ENCODE measurements around the gene BCDIN3D.

The BCDIN3D gene

DNA sequence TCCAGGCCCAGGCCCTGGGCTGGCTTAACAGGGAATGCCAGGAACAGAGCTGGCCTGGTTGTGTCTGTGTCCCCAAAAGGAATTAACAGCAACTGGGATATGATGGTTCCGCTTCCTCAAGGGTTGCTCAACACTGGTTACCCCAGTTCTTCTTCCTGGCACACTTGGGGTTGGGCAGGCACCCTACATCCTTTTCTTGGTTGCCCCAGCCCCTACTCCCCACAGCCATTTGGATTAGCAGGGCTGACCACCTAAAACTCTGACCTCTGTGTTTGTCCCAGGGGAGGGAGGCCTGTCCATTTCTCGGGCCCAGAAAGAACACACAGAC is 45.5 kb downstream of the BCDIN3D start:
- no peak for DNase-seq (ENCODE audit: low read depth in 2 of 2)

DNA sequence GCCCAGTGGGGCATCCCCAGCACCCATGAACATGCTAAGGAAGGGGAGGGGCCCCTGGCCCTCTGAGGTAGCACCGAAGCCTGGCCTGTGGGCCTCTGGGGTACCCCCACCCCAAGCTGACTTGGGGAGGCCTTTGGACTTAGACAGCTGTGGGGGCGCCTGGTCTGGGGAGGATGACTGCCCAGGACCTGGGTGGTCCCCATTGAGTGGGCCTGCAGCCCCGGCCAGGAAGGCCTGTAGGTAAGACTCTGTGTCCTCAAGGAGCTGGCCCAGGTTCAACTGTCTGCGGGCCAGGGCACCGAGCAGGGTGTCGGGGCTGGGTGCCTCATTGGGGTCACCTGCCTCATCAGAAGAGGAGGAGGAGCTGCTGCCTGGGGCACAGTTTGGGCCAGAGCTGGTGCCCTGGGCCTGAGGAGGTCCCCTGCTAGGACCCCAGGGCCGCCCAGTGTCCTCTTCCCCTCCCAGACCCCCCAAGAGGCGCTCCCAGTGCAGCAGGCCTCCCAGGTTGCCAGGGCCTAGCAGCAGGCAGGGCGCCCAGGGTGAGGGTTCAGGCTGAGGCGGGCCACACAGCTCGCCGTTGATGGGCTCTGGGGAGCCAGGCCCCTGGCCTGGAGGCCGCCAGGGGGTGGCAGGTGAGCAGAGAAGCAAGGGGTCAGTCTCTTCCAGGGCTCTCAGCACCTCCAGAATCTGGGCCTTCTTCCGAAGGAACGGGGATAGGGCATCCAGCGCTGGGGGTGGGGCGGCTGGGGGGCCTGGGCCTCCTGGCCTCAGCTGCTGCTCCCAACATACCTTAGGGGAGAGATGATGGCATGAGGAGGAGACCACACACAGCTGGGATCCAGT is 46.1 kb downstream of the BCDIN3D start:
- no peak for DNase-seq (ENCODE audit: low read depth in 2 of 2)

DNA sequence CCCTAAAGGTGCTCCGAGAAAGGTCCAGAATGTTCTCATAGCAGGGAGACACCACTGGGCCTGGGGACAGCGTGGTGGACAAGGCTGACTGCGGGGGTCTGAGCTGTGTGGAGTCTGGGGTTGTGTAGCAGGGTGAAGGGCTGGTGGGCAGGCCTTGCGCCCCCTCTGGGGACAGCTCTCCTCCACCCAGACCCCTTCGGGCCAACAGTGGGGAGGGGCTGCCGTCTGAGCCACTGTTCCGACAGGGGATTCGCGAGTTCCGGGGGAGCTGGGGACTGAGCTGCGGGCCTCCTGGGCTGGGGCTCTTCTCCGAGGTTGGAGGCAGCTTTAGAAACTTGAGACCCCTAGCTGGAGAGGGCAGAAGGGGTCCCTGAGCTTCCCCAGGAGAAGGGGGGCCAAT is 46.8 kb downstream of the BCDIN3D start:
- DNase-seq (ENCODE audit: low read depth in 2 of 2), result no peak

DNA sequence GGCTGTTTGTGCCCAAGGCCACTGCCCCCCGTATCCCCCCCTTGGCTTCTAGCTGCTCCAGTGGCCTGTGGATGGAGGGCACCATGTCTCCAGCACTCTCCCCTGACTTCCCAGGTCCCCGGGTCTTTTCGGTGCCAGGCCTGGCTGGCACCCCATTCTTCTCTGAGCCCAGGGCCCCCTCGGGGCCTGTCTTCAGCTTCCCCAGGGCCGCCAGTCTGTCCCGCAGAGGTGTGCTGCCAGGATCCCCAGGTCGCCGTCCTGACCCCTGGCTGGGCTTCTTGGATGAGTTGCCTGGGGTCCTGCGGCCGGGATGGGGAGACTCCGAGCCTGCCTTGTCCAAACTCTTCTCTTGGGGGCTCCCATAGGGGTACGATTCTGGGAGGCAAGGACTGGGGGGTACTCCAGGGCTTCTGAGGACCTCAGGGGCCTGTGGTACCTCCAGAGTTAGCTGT is 47.2 kb downstream of the BCDIN3D start:
- no peak for DNase-seq (ENCODE audit: low read depth in 2 of 2)

DNA sequence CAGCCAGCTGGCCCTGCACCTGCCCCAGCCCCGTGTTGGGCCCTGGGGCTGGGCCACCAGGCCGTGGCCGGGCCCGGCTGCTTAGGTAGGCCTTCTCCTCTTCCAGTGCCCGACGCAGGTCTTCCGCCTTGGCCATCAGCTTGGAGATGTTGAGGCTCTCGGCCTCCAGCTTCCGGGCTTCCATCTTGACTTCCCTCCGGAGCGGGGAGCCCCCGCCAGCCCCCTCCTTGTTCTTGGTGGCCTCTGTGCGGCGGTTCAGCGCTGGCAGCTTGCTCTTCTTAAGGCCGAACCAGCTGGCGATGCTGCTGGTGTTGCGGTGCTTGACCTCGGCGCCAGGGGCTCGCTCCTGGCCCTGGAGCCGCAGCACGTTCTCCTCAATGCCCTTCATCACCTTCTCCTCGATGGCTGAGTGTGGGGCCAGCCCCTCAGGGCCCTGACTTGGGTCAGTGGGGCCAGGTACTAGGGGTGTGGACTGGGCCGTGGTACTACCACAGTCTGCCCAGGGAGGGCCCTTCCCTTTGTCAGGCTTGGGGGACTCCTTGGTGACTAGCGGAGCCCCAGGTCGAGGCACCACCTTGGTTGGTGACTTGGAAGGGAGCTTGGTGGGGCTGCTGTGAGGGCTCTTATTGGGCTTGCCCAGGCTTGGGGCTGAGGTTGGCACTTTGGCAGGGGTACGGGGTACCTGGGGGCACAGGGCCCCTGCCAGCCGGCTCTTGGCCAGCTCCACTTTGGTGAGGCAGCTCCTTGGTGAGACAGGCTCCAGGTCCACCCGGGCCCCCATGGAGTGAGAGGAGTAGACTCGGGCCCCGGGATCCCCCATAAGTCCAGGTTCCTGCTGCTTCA is 47.9 kb downstream of the BCDIN3D start:
- no peak for DNase-seq (ENCODE audit: low read depth in 2 of 2)

DNA sequence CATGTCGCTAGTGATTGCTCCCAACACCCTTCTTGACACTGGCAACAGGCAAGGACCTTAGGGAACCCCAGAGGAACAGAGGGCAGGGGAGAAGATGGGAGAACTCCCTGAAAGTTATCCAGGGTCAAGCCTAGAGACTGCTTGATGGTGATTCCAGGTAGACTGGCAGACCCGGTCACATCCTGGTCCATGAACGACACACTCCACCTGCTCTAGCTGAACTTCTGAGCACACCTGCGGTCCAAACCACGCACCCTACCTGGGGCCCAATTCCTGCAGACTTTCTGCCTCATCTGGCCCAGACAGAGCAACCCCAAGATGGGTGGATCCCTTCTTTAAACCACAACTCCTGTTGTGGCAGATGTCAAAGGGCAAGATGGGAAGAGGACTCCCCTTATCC is 48.9 kb downstream of the BCDIN3D start:
- no peak for DNase-seq (ENCODE audit: low read depth in 2 of 2)

DNA sequence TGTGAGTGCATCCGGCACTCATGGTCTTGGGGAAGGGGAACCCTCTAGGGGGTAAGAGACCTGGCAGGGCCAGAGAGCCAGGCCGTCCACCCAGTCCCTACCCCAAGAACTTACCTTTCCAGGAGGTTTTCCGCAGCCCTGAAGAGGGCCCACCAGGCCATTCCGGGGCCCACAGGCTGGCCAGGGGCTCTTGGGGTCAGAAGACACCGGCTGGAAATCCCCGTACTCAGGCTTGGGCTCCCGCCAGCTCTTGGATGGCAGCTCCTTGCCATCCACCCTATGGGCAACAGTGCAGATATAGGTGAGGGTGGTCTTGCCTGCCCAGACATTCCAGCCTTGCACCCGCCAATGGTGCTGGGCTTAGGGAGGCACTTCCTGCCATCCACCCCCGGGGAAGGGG is 49.3 kb downstream of the BCDIN3D start:
- DNase-seq (ENCODE audit: low read depth in 2 of 2), result no peak

DNA sequence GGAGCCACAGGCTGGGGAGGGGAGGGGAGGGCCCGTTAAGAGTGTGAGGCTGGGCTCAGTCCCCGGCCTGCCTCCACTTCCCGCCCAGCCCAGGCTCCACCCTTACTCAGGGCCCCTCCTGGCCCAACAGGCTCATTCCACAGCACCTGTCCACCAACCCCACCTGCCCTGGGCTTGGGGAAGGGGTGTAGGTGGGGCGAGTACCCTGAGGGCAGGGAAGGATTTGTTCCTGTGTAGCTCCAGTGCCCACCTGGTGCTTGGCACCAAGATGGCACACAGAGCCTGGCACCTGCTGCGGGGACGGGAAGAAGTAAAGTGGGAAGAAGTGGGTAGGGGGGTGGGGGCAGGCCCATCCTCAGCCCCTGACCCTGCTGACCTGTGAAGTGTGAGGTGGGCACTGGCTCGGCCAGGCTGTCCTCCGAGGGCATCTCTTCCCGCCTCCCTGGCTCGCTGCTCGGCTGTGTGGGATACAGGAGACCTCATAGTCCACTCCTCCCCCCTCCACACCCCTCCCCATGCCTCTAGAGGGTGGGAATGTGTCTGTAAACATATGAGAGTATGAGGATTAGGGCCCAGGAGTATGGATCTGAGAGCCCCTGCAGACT is 49.8 kb downstream of the BCDIN3D start:
- no peak for DNase-seq (ENCODE audit: low read depth in 2 of 2)

DNA sequence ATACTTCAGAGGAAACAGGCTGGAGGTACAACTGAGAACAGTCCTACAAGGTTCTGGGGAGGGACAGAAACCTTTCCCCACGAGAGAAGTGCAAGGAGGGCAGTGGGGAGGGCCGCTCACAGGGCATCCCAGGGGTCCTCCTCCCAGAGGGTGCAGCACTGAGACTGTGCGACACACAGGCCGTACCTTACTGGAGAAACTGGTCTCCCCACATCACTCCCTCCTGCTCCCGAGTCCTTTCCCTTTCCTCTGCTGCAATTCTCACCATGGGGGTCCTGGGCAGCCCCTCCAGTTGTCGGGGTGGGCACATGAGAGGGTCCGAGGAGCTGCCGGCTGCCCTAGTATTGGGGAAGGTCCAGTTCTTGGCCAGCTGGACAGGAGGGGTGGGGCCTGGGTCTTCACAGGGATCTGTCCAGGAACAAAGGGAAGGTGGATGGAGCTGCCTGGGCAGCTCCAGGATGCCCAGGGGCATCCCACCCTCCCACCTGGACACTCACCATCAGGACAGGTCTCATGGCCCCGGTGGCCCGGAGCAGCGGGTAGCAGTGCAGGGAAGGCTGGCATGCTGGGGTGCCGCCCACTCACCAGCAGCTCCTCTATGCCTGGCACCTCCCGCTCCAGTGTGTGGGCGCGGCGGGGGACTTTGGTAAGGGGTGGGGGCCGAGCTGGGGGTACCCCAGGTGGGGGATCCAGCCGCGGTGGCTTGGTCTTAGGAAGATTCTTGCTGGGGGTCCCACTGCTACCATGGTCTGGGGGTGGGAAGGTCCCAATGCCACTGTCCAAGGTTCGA is 50.5 kb downstream of the BCDIN3D start:
- no peak for DNase-seq (ENCODE audit: low read depth in 2 of 2)

DNA sequence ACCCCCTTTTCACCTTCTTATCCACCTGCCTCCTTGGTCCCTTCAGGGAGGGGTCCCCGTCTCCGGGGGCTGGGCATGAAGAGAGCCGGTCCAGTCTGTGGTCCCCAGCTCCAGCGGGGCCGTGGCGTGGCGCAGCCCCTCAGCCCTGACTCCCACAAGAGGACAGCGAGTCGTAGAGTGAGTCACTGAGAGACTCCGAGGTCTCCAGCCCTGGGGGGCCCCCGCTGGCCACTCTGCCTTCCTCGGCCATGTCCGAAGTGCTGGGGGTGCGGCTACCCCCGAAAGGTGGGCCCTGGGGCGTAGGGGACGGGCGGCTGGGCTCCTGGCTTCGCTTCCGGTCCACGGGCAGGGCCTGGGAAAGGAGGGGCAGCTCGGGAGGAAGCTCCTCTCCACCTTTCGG is 51.2 kb downstream of the BCDIN3D start:
- no peak for DNase-seq (ENCODE audit: low read depth in 2 of 2)

DNA sequence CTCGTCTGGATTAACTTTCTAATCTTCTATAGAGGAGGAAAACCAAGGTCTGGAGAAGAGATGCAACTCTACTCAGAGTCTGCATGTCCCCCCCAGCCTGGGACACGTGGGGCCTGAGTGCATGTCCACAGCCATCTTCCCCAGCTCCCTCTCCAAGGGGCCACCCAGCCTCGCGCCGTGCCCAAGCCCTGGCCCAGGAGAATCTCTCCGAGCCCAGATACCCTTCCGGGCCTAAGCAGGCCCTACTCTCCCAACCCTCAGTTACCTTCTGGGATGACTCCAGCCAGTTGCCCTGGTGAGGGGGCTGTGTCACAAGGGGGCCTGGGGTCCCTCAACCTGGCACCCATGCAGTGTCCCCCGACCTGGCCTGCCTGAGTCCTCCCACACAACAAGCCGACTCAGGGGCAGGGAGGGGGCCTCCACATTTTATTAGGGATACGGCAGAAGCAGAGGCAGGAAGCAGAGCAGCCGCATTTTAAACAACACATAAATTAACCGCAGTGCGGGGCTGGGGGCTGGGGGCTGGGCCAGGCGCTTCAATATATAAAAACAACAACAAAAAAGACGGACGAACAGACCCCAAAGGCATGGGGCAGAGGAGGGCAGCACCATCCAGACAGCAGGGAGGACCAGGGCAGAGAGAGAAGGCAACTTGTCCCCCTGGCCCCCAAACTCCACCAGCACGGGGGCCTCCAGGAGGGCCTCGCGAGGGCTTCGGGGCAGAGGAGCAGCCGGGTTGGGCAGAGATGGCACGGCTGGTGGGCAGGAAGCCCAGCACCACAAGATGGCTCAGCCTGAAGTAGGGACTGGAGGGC is 52.0 kb downstream of the BCDIN3D start:
- no peak for DNase-seq (ENCODE audit: low read depth in 2 of 2)

DNA sequence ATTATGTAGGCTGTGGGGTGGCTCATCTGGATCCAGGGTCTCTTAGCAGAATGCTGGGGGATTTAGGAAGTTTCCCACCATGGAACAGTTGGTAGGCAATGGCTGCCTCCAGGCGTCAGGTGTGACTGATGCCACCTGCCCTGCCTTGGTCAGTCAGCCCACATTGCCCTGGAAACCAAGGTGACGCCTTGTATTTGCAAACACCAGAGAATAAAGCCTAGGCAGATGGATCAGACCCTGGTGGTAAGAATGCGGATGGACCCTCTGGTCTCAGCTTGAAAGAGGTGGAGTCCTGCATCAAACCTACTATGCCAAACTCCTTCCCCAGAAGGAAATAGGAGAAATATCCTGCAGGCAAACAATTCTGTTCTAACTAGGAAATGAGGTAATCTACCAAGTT is 52.9 kb downstream of the BCDIN3D start:
- no peak for DNase-seq (ENCODE audit: low read depth in 2 of 2)

DNA sequence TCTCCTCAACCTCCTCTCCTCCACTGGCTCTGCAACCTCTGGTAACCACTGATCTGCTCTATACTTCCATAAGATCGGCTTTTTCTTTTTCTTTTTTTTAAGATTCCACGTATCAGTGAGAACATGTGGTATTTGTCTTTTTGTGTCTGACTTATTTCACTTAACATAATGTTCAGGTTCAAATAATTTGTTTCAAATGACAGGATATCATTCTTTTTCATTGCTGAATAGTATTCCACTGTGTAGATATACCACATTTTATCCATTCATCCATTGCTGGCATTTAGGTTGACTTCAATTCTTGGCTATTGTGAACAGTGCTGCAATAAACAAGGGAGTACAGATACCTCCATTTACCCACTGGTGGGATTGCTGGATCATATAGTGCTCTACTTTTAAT is 55.2 kb downstream of the BCDIN3D start:
- no peak for DNase-seq (ENCODE audit: low read depth in 2 of 2)

Data from fibroblast of skin of left quadriceps (primary cell).